ENCODE measurements around the gene FEZ2.

DNA sequence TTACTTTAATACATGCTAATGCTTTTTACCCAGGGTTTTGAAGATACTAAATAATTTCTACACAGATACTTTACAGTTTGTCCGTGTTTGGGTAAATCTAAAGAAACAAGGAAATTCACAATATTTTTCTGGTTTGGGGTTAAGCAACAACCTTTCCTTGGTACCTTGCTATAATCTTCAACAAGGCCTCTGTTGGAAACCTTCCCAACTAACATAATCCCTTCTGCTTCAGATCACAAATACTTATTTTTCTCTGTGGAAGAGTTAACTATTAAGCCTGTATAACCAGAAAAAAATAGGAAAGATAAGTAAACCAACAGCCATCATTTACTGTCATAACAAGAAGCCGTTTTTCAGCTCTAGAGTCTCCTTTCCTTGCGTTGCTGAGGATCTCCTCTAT lies 15.0 kb downstream of the FEZ2 start:
- TF ChIP-seq CTCF (IDR thresholded peaks at IDR 0.05 in 2 of 3, conservative IDR thresholded peaks at IDR 0.05 in 1 of 3; ENCODE audit: borderline replicate concordance in 1 of 3, insufficient read depth in 1 of 3, low read depth in 2 of 3, low read length in 2 of 3) (no peak), MAX (IDR thresholded peaks at IDR 0.05) (no peak), CBX3 (IDR thresholded peaks at IDR 0.05; ENCODE audit: low read depth) (no peak), POLR2A (IDR thresholded peaks at IDR 0.05; ENCODE audit: borderline replicate concordance, extremely low read depth, insufficient read depth, insufficient read length) (no peak), EZH2 (IDR thresholded peaks at IDR 0.05) (no peak), ZNF274 (IDR thresholded peaks at IDR 0.05; ENCODE audit: low read depth, low read length) (no peak), REST (IDR thresholded peaks at IDR 0.05; ENCODE audit: low read depth) (no peak), CEBPB (IDR thresholded peaks at IDR 0.05; ENCODE audit: low read depth) (no peak)
